ENCODE data around the gene ATP12A.
A peak's percentile ranks its signal among the peaks of the same experiment; 100 is the strongest.

Gene ATP12A

DNA sequence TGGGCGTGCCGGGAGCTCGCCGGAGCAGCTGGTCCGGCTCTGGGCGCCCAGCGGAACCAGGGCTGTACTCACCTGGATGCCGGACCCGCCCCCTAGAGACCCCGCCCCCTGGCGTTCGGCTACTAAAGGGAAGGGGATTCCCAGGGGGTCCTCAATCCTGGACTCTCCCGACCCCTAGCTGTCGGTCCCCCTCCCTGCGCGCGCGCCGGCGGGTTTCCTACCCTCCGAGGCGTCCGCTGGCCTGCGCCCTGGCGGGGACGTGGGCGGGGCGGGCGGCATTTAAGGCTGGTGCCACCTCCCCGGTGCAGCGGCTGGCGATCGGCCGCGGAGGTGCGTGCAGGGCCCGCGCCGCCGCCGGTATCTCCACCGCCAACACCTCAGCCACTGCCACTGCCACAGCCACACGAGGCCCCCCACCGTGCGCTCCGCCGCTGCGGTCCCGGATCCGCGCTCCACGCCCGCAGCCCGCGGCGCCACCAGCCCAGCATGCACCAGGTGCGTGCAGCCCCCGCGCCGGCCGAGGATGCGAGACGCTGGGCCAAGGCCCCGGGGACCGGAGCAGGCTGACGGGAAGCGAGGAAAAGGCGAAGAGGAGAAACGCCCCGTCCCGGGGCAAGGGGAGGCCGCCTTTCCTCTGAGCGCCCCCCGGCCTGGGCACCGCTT is at the start of gene ATP12A:
Gene ATP12A (plus strand): TSS at position 151 of the 663 bp plus-strand sequence. CDS start 336 bp downstream, at position 487.
- TF ChIP-seq CTCF (conservative IDR thresholded peaks at IDR 0.05; ENCODE audit: control insufficient read depth, insufficient read depth, low read depth, low read length), result no peak
- no peak within 1 kb of the TSS for H3K4me3 ChIP-seq (ENCODE audit: control insufficient read depth, low read depth, low read length)
- no peak for DNase-seq (ENCODE audit: low read depth)

- no peak overlapping the region for H3K4me3 ChIP-seq (ENCODE audit: control insufficient read depth, low read depth, low read length)
- TF ChIP-seq CTCF (conservative IDR thresholded peaks at IDR 0.05; ENCODE audit: control insufficient read depth, insufficient read depth, low read depth, low read length), result no peak
- DNase-seq (ENCODE audit: low read depth), result peak; percentile 21
Measured at GRCh38 chr13:24630851-24631620, 49.2 kb upstream of the ATP12A start.

DNA sequence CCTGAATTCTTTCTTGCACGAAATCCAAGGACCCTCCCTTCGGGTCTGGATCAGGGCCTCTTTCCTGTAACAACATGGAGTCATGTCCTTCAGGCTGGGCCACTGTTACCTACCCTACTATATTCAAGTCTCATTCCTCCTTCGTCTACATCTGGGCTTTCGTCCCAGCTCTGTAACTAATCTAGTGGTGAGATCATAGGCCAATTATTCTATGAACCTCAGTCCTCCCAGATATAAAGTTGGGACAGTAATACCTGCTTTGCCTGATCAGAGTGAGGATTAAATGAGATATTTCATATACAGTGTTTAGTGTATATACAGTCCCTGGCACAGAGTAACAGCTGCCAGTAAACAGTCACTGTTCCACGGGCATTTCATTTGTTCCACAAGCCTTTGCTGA is 48.3 kb upstream of the ATP12A start:
- TF ChIP-seq CTCF (conservative IDR thresholded peaks at IDR 0.05; ENCODE audit: control insufficient read depth, insufficient read depth, low read depth, low read length), result no peak
- peak; percentile 12 for DNase-seq (ENCODE audit: low read depth)
- H3K4me3 ChIP-seq (ENCODE audit: control insufficient read depth, low read depth, low read length), result no peak overlapping the region

DNA sequence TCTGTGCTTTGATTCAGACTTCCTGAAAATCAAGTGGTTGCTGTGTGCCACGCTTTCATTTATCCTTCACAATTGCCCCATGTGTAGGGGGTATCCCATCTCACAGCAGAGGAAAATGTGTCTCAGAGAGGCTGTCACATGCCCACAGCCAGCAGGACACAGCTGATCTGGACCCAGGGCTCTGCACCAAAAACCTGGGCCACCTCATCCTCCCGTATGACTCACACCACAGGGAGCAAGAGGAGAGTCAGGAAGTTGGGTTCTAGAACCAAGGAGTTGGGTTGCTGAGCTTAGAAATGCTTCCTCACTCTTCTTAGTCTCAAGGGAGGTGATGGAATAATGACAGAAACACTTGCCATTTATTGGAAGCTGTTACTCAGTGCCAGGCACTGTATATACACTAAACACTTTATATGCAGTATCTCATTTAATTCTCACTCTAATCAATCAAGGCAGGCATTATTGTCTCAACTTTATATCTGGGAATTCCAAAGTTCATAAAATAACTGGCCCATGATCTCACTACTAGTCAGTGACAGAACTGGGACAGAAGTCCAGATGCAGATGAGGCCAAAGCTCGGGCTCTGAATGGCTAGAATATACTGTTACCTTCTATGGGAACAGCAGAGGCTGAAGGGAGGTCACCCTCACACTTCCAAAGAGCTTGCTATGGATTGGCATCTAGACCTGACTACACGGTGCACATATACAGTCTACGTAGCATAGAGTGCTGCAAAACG is 47.7 kb upstream of the ATP12A start:
- DNase-seq (ENCODE audit: low read depth), result peak; percentile 53
- no peak overlapping the region for H3K4me3 ChIP-seq (ENCODE audit: control insufficient read depth, low read depth, low read length)
- TF ChIP-seq CTCF (conservative IDR thresholded peaks at IDR 0.05; ENCODE audit: control insufficient read depth, insufficient read depth, low read depth, low read length), result no peak

DNA sequence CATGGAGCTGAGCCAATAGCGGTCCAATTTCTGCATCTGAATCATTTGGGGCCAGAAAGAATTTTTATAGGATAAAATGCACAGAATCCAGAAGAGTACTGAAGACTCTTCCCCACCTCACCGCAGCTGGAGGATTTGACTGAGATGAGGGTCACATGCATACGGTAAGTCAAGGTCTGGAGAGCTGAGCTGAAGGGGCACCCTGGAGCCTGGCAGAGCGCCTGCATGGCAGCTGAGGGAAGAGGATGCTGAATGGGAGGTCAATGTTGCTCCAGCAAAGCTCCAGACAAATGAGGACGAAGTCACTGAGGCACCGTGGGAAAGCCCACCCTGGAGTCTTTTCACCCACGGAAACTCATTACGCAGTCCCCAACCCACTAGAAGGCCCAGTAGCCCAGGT is 43.4 kb upstream of the ATP12A start:
- no peak for DNase-seq (ENCODE audit: low read depth)
- H3K4me3 ChIP-seq (ENCODE audit: control insufficient read depth, low read depth, low read length), result no peak overlapping the region
- no peak for TF ChIP-seq CTCF (conservative IDR thresholded peaks at IDR 0.05; ENCODE audit: control insufficient read depth, insufficient read depth, low read depth, low read length)

GRCh38 chr13:24638096-24638495 is 42.1 kb upstream of the ATP12A start:
- DNase-seq (ENCODE audit: low read depth), result no peak
- no peak overlapping the region for H3K4me3 ChIP-seq (ENCODE audit: control insufficient read depth, low read depth, low read length)
- TF ChIP-seq CTCF (conservative IDR thresholded peaks at IDR 0.05; ENCODE audit: control insufficient read depth, insufficient read depth, low read depth, low read length), result no peak
